GM19438 (cell line): ENCODE measurements around the gene WDR46.

Experiments
- ATAC-seq: cut with Tn5 transposase; IDR thresholded peaks from one replicate; pipeline ENCODE4 v1.9.1; 2021; ENCODE audit warnings: low read depth; ENCODE audit not compliant: unreplicated experiment

Gene WDR46

DNA sequence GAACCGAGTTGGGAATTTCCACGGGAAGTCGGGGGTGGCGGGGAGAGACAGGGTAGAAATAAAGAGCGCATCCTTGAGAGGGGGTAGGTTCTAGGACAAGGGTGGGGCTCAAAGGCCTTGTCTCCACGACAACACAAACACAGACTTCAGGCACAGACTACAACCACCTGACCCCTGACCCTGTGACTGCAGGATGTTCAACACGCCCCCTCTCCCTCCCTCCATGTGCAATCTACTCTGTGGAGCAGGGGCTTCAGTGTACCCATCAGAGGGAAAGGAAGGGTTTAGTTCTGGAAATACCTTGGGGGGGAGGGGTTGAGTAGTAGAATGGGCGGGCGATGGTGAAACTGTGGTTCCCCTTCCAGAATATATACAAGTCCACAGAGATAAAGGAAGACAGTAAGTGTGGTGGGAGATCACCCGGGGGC, 25.5 kb upstream of the WDR46 start:
- no peak for ATAC-seq

DNA sequence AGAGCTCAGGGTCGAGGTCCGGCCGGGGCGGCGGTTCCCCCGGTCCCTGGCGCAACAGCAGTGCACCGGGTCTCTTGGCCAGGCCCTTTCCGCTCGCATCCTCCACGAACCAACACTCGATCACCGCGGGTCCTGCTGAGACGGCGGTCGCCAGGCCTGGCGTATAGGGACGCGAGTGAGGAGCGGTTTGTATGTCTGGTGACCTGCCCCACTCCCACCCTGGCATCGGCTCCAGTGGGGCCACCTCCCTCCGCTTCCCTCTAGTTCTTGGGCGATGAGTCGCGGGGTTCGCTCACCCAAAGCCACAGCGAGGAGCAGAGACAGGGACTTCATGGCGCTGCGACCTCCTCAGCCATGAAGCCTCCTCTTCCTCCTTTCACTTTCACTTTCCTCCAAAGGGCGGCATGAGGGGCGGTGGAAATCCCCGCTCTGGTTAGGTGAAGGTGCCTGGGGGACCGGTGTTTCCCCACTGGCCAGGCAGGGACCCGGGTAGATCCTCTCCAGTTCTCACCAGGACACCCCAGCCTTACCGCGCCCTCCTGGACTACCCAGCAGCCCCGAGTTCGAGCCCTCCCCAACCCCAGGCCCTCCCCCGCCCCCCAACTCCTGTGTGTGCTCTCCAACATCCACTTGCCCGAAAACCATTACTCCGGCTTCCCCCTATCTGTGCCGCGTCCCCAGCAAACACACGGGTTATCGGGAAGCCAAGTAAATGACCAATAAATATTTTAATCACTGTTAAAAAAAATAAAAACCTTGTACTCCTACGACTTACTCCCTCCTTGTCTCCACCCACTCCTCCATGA, 24.9 kb upstream of the WDR46 start, which contains the start of gene TAPBP:
TAPBP (minus strand) TSS at position 370 of the 806 bp plus-strand sequence; CDS start at position 333, 37 bp downstream.
- ATAC-seq, result peak; percentile 44

DNA sequence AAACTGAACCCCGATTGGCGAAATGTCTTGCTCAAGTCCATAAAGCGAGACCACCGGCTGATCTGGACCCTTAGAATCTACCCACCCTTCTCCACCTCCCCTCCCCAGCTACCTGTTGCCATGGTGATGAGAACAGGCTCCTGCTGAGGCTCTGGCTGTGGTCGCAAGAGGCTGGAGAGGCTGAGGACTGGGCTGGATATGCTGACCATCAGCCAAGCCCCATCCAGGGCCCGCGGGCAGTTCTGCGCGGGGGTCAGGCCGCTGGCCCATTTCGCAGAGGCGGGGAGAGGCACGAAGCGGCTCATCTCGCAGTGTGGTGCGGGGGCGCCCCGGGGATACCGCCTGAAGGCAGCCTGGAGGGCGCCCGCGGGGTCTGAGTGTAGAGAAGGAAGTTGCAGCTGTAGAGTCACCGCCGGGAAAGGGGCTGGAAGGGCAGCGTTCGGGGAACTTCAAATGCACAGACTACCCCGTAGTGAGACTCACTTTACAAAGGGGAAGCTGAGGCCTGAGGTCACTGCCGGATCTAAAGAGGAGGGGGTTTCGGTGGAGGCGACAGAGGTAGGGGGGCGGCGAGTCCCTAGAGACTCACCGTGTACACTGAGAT, 24.2 kb upstream of the WDR46 start:
- no peak for ATAC-seq

DNA sequence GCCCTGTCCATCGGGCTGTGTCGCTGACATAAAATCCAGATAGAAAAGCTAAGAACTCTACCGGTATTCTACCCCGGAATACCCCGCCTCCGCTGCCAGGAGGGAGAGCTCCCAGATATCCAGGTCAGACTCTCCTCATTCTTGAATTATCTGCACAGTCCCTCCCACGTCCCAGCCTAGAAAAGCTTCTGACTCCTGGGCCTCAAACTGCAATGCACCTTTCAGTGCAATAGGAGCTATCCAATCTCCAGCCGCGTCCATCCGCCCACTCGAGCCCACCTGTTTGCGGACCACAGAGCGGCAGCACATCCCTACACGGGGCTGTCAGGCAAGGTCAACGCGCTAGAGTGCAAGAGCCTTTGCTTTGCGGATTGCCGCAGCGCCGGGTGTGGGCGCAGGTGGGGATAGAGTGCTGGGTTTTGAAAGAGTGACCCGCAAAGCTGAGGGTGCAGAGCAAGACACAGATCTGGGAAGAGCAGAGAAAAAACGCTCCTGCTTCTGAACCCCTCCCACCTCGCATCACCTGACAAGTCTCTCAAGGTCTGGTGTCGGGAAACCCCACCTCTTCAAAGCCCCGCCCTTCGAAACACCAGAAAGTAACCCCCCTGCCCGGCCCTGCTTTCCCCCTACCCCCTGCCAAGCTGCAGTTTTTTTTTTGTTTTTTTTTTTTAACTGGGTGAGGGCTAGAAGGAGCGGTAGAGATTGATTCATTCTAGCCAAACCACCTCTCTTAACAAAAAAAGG, 23.5 kb upstream of the WDR46 start:
- ATAC-seq, result no peak

DNA sequence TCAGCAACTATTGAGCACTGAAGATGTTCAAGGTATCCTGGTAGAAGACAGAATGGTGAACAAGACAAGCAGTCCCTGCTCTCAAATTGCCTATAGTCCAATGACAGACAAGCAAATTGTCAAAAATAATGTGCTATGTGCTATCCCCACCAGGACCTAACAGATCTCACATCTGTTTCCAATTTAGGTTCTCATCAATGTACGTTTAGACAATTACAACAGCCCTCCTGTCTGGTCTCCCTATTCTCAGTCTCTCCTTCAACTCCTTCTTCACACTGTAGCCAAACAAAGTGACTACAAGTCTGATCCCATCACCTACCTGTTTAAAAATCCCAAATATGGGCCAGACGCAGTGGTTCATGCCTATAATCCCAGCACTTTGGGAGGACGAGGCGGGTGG, 17.3 kb upstream of the WDR46 start:
- no peak for ATAC-seq

DNA sequence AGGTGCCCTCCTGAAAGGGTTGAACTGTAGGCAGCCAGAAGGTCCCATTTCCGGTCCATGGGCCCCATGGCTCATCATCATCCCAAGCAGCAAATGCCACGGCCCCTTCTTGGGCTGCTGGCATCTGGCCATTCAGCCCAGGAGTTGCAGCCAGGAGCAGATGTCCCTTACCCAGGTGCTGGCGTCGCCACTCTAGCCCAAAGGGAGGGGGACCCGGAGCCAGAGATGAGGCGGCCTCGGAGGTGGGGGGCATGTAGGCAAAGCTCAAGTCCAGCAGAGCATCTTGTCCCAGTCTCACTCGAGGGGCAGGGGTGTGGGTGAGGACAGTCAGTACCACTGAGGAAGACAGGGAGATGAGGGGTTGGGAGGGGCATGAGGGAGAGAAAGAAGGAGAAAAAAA, 16.0 kb upstream of the WDR46 start:
- ATAC-seq, result no peak

DNA sequence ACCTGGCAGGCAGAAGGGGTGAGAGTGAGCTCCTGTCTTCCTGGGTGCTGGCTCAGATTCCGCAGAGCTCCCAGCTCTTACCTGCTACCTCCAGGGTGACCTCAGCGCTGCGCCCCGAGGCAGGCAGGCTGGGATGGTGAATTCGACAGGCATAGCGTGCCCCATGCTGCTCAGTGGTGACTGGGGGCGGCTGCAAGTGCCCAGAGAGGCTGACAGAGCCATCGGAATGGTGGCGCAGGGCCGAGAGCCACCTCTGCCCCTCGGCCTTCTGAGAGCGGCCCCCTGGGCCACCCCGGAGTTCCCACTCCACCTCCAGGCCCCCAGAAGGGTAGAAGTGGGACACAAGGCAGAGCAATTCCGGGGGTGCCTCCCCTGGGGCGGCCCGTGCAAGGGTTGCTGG, 15.2 kb upstream of the WDR46 start:
- no peak for ATAC-seq

DNA sequence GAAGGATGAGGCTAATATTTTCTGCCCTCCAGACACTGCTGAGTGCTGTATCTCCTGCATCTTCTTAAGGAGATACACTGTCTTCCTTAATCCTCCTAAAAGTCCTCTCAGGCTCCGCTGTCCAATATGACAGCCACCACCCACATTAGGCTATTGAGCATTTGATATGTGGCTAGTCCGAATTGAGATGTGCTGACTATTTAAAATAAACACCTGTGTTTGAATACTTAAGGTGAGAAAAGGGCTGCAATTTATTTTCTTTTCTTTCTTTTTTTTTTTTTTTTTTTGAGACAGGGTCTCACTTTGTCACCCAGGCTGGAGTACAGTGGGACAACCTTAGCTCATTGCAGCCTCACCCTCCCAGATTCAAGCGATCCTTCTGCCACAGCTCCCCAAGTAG, 12.8 kb upstream of the WDR46 start:
- ATAC-seq, result no peak

DNA sequence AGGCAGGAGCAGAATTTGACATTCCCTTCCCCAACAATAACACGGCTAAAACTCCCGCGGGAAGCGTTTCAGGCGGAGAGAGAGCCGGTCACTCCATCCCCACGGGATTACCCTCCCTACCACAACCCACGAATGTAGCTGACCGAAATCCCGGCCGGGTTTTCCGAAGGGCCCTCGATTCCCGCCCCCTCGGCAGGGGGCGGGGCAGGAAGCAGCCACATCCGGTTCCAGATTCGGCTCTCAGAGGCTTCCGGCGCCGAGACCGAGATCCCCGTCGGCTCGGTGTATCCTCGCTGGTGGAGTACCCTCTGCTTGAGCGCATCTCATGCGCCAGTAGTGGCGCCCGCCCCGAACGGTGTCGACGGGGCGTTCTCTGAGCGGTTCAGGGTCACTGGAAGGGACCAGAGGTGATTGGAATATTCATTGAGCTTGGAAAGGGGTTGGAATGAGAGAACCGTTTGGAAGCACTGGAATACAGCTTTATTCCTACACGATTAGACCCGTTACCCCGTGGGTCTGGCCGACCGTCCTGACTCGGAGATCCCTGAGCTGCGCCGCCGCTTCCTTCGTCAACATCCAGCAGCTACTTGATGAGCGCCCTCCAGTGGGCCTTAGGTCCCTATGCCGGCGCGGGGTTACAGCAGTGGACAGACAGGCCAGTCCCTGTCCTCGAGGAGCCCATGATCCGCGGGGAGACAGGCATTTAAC, 10.4 kb upstream of the WDR46 start:
- ATAC-seq, result peak; percentile 82

DNA sequence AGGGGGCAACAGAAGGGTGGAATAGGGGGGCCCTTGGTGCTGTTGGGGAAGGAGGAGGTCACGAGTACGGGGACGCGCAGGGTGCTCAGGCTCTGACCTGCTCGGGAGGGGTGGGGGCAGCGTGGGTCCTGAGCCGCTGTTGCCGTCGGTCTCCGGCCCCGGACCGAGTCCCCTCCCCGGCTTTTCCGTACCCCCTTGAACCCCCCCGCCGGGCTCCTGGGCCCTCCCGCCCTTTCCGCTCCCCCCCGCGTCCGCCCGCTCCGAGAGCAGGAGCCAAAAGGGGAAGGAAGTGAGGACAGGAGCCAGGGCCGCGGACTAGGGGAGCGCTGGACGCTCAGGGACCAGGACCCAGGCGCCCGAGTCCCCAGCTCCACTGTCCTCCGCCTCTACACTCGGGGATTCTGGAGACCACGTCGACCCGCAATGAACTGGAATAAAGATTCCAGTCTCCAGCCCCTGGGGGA, 9.8 kb upstream of the WDR46 start, which contains the start of gene RGL2:
RGL2 (minus strand) TSS at position 170 of the 464 bp plus-strand sequence. CDS start 332 bp downstream, outside the sequence.
- no peak for ATAC-seq

DNA sequence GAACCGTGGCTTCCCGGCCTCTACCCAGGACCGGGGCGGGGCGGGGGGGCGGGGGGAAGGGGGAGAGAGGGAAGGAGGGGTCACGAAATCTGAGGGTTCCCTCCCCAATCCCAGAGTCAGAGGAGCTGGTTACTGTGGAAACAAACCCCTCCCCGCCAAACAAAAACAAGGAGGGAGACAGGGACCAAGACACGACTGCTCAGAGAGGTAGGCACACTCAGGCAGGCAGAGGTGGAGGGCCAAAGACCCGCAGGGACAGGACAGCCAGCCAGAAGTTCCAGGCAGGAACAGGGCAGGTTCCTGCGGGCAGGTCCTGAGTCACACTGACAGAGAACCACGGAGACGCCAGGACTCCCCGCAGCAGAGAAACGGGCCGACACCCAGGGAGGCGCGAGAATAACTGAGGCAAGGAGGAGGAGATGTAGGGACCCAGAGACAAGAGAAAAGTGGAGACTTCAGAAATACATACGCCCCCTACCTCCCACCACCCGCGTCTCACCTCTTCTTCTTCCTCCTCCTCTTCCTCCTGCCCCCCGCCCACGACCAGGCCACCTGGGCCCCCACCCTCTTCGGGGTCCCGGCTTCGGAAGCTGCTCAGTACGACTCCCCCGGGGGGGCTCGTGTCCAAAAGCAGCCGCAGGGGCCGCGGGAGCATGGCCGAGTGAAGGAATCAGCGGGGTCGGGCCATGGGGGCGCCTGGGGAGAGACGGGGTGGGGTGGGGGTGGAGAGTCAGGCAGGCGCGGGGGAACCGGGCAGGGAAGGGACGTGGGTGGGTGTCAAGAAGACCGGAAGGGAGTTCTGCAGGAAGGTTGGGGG, 9.1 kb upstream of the WDR46 start:
- no peak for ATAC-seq

DNA sequence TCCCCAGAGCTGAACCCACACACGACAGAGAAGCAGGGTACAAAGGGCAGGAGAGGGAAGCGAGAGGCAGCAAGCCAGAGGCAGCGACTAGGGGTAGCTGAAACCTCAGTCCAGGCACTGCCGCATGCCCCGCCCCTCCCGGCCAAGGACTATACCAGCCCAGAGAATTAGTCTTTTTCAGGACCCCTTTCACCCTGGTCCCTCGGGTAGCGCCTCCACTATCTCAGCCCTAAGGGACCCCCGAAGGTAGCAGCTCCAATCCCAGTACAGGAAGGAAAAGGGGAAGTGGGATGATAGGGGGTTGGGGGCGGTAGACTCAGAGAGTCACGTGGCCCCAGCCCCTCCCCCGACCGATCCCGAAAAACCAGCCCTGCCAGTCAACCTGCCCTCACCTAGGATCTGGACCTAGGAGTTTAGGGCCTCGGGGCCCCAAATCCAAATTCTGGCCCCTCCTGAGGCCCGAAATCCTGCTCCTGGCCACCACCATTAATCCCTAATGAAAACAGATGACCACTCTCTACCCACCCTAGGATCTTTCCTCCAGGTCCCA, 8.4 kb upstream of the WDR46 start:
- ATAC-seq, result no peak

DNA sequence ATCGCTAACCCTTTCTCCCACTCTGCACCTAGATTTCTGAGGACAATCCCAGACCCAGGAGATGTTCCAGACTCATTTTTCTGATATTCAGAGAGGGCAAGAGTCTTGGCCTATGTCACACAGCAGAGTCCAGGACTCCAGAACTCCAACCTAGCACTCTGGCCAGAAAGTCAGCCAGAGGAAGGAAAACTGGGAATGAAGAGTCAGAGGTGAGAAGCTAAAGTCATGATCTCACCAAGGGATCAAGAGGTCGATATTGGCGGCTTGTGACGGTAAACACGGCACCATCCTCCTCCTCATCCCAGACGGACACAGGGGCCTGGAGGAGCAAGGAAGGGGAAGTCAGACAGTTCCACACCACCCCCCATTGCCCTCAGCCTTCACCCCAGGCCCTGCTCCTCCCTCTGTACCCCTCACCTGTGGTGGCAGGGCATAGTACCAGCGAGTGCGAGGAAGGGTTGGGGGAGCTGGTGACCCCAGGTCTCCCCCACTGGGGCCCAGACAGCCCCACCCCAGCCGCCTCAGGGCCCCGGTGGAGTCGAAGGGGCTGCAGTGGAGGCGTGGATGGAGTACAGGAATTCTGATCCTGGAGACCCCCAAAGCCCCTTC, 7.9 kb upstream of the WDR46 start:
- ATAC-seq, result no peak

DNA sequence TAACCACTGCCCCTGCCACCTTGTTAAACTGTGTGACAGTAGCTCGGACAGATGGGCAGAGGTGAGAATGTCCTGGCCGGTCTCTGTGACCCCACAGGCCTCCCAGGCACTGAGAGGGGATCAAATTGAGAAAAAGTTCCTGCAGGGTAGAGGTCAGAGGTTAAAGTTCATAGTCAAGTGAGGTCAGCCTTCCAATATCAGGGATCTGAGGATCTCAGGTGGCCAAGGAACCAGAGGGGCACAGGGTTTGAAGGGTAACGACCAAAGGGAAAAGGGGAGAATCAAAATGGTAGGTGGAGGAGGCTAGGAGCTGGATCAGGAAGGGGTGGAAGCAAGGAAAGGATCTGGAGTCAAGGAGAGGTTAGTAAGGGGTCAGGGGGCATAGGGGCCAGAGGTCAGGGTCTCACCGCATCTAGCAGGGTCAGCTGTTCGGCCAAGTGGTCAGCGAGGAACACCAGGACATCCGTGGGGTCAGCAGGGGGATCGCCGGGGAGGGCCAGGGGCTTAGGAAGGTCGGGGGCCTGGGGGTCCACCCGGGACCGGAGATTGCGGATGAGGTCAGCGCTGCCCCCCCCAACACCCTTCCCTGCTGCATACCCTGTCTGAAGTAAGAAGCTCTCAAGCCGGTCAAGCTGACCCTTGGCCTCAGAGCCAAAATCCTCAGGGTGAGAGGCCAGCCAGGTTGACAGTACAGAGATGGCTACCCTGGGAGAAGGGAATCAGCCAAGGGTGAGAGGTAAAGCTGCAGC, 6.8 kb upstream of the WDR46 start:
- ATAC-seq, result no peak

DNA sequence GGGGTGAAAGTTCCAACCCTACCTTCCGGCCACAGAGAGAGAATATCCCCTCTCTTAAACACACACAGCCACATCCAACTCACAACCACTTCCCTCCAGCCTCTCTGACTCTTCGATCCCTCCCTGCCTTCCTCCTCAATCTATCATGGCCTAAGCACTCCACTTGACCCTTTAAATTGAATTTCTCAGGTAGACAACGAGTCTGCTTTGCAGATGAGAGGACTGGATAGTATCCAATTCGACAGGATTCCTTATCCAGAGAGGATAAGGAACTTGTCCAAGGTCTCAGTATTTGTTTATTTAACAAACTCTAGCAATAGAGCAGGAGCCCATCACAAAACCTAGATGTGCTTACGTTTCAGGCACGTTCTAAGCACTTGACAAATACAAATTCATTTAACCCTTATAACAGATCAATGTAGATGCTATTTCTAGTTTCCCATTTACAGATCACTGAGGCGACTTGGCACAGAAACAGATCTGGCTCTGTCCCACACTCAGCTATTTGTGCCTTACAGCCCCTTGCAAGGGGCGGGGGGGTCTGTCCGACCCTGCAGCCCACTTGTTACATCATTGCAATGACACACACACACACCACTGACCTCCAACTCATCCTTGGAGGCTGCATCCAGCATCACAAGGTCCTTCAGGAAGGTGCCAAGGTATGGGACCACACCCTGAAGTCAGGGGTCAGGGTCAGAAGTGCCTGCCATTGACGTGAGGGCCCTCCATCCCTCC, 5.2 kb upstream of the WDR46 start:
- ATAC-seq, result no peak

DNA sequence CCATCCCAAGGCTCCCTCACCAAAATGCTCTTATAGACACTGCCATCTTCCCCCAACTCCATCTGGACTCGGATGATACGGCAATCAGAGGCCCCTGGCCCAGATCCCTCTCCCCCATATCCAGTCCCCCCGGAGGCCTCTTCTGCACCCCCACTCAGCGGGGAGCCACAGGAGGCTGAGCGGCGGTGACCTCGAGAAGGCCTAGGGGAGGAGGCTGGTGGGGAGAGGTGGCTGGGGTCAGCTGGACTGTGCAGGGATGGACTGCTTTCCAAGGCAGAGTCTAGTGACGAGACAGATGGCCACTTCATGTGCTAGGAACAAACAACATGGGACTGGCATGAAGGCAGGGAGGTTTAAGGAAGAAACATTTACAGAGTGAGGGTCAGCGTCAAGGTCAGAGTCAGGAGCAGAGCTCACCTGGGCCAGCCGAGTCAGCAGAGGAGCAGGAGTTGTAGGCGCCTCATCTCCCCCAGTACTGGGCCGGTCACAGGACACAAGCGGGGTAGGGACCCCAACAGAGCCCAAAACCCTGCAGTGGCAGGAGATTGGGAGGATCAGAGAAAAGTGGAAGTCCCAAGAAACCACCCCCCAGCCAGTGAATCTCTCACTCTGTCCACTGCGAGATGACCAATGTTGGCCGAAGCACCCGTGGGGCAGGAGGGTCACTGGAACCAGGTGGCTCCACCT, 4.1 kb upstream of the WDR46 start:
- no peak for ATAC-seq

DNA sequence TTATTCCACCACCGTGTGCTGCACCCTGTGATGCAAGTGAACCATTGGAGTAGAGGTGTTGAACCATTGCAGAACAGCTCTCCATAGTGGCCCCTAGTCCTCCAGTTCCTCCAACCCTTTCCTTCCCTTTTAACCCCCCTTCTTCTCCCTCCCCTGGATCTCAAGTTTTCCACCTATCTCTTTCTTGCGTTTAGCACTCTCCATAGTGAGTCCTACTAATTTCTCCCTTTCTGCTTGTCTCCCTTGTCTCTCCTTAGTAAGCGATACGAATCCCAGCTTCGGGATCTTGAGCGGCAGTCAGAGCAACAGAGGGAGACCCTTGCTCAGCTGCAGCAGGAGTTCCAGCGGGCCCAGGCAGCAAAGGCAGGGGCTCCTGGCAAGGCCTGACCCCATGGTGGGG, 1.4 kb upstream of the WDR46 start:
- ATAC-seq, result no peak
